Fibroblast of gingiva (primary cell): ENCODE data around the gene ACSS1.
"Not testable (repeated sequence)": the region's sequence is repeated elsewhere in the genome, so short reads cannot be mapped to it uniquely, and the experiment has no call there.

Experiments used
- DNase-seq: peaks from one replicate; pipeline ENCODE4 v3.0.0-alpha.2; 2011; ENCODE audit warnings: low read depth

ACSS1 gene

GRCh38 chr20:25009218-25010145 is 48.5 kb downstream of the ACSS1 start:
- no peak for DNase-seq

- no peak for DNase-seq
Observed at GRCh38 chr20:25008388-25009217, 49.3 kb downstream of the ACSS1 start.

GRCh38 chr20:25007491-25008305 is 50.2 kb downstream of the ACSS1 start:
- no peak for DNase-seq

DNA sequence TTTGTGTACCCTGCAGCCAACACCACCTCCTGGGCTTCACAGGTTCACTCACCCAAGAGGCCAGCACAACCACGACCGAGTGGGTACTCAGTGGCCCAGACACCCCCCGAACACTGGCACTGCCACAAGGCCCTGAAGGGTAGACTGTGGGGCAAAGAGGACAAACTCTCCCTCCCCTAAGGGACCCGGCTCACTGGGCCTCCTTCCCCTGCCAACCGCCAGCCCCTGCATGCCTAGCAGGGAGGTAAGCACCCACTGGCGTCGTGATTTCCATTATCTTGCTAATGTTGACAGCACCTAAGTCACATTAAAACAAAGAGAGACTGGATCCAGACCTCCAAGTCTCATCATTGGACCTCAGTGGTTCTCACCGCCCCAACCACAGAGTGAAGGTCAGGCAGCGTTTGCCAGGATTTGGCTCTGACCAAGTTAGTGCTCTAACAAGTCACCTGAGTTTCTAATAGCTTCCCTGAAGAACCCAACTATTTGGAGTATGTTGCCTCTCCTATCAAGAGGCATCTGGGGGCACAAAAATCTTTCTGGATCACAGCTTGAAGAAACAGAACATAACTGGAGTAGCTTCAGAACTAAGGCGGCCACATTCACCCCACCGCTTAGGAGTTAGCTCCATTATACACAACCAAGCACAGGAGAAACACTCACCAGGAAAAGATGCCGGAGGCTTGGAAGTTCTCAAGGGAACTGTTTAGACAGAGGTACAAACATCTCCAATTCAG is 51.3 kb downstream of the ACSS1 start:
- DNase-seq, result no peak

- no peak for DNase-seq
Observed at GRCh38 chr20:25005661-25006060, 52.3 kb downstream of the ACSS1 start.

GRCh38 chr20:25005220-25005619 is 52.7 kb downstream of the ACSS1 start:
- peak; percentile 68 for DNase-seq

DNA sequence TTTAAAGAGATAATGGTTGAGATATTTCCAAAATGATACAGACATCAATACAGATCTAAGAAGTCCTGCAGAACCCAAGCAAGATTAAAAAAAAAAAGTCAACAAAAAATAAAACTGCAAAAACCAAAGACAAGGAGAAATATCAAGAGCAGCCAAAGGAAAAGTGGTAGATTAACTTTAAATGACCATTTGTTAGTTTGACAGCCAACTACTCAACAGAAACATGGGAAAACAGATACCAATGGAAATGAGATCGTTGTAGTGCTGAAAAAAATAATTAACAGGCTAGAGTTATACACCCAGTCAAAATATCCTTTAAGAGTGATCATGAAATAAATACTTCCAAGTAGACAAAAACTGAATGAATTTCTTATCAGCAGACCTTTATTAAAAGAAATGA is 54.9 kb downstream of the ACSS1 start:
- DNase-seq, result no peak

GRCh38 chr20:25001323-25001722 is 56.6 kb downstream of the ACSS1 start:
- DNase-seq, result not testable (repeated sequence)

DNA sequence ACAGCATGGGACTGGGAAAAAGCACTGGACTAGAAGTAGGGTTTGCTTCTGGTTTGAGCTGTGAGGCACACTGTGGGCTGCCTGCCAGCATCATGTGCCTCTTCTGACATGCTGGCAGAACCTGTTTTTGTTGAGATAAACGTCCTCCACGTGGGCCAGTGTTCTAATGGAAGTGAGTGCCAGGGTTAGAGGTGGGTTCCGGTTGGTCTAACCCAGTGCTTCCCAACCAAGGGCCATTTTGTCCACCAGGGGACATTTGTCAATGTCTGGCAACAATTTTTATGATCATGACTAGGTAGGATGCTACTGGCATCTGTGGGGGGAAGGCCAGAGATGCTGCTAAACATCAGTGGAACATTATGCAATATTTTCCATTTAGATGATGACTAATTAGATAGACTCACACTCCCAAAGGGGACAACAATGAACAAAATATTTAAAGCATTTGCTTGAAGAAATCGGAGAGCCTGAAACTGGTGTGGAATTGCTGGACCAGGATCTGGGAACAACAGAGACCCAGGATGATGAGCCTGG is 57.6 kb downstream of the ACSS1 start:
- peak; percentile 94 for DNase-seq

DNA sequence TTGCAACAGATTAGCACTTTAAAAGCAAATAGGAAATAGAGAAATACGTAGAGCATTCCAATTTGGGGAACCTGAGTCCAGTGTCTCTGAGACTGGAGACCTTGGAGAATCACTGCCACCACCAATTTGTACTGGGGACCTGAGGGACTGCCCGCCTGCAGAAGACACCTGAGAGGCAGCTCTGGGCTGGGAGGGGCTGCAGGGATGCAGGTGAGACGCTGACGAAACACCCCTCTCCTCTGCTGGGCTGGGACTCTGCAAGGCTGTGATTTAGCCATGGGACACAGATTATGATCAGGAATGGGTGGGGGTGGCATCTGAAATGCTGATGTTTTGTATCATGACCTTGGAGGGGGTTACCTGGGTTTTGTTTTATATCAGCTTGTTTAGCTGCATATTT is 58.4 kb downstream of the ACSS1 start:
- no peak for DNase-seq

GRCh38 chr20:24998631-24999445 is 59.1 kb downstream of the ACSS1 start:
- DNase-seq, result peak; percentile 21

DNA sequence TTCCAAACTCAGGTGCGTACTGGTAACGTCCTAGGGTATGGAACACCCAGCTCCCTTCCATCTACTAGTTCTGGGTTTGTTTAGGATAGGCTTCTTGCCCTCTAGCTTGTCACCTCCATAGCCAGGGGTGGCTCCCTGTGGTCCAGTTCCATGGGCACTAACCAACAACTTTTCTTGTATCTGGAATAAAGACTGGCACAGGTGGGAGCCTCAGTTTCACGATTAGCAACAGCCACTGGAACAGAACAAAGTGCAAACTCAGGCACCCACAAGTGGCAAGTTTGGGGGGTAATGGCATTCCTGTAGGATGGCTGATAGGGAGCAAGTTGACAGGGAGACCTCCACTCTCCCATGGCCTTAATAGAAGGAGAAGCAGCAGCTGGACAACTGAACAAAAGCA is 59.8 kb downstream of the ACSS1 start:
- DNase-seq, result no peak

DNA sequence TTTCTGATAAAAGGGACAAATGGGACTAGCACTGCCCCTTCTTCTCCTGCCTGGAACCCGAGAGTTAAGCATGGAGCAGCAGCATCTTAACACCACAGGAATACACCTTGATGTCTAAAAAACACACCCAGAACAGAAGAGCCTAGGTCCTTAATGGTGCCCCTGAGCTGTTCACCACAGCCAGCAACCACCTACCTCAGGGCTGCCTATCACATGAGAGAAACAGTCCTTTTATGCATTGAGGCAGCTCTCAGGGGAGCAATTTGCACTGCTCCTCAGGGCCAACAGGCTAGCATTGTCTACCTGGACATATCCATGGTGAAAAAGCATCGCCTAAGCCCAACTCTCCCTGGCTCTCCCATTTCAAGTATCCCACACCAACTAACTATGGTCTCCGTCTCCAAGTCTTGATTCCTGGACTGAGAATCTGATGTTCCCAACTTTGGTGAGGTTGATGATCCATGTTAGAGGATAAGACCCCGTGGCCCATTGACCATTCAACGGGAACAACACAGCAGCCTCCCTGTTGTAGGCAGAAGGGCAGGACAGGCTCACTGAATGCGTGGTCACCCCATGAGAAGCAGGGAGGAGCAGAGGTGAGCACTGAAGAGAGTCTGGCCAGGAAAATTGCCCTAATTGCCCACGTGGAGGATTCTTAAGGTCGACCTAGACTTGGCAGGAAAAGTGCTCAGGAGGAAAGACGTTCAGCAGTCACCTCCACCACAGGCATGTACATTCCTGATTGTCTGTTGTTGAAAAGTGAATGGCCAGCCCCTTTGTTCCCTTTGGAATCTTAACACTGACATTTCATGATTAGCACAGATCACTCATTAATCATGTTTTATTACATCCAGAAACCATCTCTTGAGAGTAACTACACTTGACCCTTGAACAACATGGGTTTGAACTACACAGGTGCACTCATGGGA is 61.2 kb downstream of the ACSS1 start:
- DNase-seq, result no peak

GRCh38 chr20:24995741-24996448 is 62.0 kb downstream of the ACSS1 start:
- DNase-seq, result no peak

DNA sequence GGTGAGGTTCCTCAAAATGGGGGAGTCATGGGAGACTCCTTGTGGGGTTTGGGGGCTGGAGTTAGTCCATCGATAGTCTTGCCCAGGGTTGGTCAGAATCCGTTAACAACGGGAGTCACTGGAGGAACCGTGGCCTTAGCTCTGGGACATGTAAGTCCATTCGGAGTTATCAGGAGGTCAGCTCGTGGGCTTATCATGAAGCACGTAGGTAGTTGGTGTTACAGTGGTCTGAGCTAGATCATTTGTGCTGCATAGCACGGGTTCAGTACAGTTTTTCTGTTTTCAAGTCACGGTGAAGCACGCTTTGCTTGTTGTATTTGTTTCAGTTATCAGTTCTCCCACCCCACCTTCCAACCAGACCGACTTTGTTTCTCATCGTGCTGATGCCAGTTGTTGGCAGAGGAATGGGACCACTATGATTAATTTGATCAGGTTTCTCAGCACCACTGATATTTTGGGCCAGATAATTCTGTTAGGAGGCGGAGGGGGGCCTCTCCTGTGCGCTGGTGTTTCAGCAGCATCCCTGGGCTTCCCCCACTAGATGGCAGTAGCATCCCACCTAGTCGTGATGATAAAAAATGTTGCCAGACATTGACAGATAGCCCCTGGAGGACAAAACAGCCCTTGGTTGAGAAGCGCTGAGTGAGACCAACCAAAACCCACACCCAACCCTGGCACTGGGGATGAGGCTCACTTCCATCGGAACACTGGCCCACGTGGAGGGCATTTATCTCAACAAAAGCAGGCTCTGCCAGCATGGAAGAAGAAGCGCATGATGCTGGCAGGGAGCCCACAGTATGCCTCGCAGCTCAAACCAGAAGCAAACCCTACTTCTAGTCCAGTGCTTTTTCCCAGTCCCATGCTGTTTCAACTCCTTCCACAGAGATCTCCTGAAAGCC is 63.2 kb downstream of the ACSS1 start:
- peak; percentile 60 for DNase-seq

GRCh38 chr20:24994186-24994465 is 63.8 kb downstream of the ACSS1 start:
- DNase-seq, result no peak

GRCh38 chr20:24993337-24994185 is 64.4 kb downstream of the ACSS1 start:
- peak; percentile 36 for DNase-seq
